T-helper 2 cell (primary cell): Measurements from ENCODE around the gene POLD3.
"Not testable (repeated sequence)": the region's sequence is repeated elsewhere in the genome, so short reads cannot be mapped to it uniquely, and the experiment has no call there.

Experiments used
- DNase-seq, 5 experiments: peaks; one replicate each; pipeline versions ENCODE4 v3.0.0 to v3.0.0-alpha.2; 2012 to 2022

POLD3 gene

DNA sequence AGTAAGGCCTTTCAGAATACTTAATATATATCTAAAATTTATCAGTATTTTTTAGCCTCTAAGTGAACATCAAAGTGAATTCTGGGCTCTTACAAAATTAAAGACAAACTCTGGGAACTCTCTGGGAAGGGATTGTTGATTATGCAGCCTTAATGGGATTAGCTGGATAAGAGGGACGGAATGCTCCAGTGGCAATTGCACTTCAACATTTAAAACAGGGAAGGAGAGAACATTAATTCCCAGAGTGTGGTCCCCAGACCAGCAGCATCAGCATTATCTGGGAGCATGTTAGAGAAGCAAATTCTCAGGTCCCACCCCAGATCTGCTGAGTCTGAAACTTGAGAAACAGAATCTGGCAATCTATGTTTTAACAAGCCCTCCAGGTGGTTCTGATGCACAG is 46.5 kb downstream of the POLD3 start:
- DNase-seq: no peak

DNA sequence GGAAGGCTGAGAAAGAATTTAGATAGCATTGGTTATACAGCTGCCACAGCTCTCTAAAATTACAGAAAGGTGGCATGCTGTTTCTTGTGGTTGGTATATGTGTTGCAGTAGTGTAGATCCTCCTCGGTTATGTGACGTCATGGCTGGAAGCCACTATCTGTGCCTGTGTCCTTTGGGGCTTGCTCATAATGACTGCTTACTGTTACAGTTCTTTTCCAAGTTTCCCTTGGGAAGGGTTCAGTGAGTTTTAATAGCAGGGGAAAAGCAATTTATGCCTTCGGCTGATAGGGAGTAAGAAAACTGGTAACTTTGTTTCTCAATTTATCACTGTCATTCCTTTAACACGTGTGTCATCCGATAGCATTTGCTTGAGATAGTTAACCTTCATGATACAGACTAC is 47.2 kb downstream of the POLD3 start:
- DNase-seq: no peak

GRCh38 chr11:74641289-74641688 is 48.9 kb downstream of the POLD3 start:
- DNase-seq: no peak

- no peak for DNase-seq
Observed at GRCh38 chr11:74641905-74642304, 49.5 kb downstream of the POLD3 start.

- no peak for DNase-seq
Observed at GRCh38 chr11:74642912-74643311, 50.5 kb downstream of the POLD3 start.

DNA sequence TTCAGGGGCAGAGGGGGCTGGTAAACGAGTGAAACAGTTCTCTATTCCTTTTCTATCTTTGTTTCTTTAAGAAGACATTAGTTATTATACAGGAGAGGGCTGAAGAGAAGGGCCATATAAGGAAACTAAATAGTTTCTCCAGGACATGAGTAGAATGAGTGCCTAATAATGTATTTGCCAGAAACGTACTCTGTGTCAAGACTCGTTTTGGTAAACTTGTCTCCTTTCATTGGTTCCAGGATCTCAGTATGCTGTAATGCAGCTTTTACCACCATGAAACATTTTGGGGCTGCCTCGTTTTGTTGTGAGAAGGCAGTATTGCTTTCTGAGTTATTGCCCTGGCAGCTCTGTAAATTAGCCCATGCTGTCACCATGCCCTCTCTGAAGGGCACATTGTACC is 51.7 kb downstream of the POLD3 start:
- no peak for DNase-seq

- DNase-seq: no peak
Observed at GRCh38 chr11:74646215-74646614, 53.8 kb downstream of the POLD3 start.

- DNase-seq: no peak
Observed at GRCh38 chr11:74646954-74647353, 54.6 kb downstream of the POLD3 start.

DNA sequence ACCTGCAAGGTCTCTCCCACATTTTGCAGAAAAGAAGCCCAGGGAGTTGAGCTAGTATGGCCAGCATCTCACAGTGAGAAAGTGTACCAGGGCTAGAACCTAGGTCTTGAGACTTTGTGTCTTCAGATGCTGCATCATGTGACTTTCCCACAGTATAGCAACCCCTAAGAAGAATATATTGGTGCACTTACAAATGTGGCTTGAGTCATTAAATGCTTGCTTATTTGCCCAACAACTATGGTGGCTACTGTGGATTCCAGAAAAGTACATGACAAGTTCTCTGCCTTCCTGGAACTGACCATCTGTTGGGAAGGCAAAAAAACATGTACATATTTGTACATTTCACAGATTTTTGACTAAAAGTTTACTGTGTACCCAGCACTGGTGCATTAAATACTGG is 55.0 kb downstream of the POLD3 start:
- DNase-seq: no peak

- no peak for DNase-seq
Observed at GRCh38 chr11:74647831-74648230, 55.4 kb downstream of the POLD3 start.

DNA sequence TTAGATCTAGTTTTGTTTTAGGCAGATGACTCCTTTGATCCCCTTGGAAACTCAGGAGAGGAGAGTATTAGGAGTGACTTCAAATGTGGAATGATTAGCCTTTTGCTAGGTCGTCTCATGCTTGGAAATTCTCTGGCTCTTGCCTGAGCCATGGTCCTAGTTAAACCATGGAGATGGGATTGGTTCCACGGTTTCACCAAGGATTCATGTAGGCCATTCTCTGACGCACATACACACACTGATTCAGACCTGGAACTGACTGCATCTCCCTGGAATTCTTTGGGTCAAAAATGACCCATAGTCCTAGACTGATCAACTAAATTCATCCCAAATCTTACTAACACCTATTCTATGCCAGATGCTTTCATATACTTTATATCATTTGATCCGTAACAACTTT is 56.5 kb downstream of the POLD3 start:
- no peak for DNase-seq

- DNase-seq: no peak
Observed at GRCh38 chr11:74650498-74650897, 58.1 kb downstream of the POLD3 start.

- DNase-seq: no peak
Observed at GRCh38 chr11:74654976-74655375, 62.6 kb downstream of the POLD3 start.

GRCh38 chr11:74659124-74659523 is 66.7 kb downstream of the POLD3 start:
- not testable (repeated sequence) for DNase-seq

GRCh38 chr11:74662487-74663103 is 70.2 kb downstream of the POLD3 start:
- DNase-seq: no peak

GRCh38 chr11:74663315-74663714 is 70.9 kb downstream of the POLD3 start:
- no peak for DNase-seq

GRCh38 chr11:74669211-74670160 is 77.1 kb downstream of the POLD3 start:
- DNase-seq: no peak

DNA sequence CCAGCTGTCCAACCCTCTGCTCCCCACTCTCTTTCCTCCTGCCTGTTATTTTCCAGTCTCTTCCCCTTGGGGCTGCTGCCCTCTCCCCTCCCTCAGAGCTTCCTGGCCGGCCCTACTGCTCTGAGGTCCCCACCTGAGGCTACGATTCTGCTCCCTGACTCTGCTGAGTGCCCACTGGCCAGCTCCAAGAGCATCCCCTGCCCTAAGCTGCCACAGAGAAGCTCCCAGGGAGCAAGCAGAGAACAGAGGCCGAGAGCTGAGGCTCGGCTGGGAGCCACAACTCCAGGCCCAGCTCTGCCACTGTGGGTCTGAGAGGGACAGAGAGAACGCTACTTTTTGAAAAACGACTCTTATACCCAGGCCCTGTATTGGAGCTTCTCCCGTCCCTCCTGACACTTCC is 77.8 kb downstream of the POLD3 start:
- no peak for DNase-seq

- no peak for DNase-seq
Observed at GRCh38 chr11:74671520-74672196, 79.3 kb downstream of the POLD3 start.

DNA sequence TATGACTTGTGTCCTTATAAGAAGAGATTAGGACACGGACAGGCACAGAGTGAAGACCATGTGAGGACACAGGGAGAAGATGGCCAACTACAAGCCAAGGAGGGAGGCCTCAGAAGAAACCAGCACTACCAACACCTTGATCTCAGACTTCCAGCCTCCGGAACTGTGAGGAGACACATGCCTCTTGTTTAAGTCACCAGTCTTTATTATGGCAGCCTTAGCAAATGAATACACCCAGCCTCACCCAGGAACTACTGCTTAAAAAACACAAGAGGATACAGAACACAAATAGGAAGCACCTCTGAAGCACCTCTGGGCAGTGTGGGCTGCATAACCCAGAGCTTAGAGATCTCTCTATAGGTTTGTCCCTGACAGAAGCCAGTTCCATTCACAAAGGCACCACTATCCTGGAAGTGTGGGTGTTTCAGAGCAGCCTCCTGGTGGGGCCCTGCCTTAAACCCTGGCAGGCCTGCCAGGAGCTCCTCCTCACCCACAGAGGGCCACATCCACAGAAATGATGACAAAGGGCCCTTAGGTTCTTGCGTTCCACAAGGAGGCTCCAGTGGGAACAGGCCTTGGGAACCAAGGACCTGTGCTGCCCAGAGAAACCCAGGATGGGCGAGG is 80.1 kb downstream of the POLD3 start:
- no peak for DNase-seq

GRCh38 chr11:74672956-74673692 is 80.7 kb downstream of the POLD3 start:
- DNase-seq: no peak

DNA sequence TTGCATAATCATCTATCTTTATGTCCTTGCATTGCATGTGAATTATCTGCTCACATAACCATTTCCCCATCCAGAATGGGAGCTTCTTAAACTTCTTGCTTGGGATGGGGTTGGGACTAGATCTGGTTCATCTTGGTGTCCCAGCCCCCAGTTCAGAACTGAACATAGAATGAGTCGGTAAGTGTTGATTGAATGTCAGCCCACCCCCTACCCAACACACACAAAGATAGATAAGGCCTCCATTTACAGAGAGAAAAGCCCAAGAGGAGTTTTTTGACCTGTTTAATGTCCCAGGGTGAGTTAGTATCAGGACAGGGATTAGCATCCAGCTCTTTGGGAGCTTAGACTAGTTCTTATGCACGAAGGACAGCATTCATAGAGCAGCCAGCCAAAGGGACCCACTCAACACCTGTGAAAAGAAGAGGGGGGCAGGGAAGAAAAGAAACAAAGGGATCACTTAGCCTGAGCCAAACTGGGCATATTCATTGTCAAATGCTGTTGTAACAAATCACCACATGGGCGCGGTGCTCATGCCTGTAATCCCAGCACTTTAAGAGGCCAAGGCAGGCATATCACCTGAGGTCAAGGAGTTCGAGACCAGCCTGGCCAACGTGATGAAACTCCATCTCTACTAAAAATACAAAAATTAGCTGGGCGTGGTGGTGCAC is 81.4 kb downstream of the POLD3 start:
- no peak for DNase-seq
